ENCODE results near the gene ZNF559. TPM values are rescaled to one million over a fixed set of nuclear protein-coding genes. Genes with fewer than 3 reads are reported as not detected.

The ZNF559 gene
- total and polyA plus RNA-seq, 2 donors from 2014 or later = 19.5 to 28.5 TPM

GRCh38 chr19:9295411-9295849 lies 28.5 kb upstream of the ZNF559 start:
- H3K9ac ChIP-seq (ENCODE audit: low read length in 3 of 3) = no peak overlapping the region
- H3K27ac ChIP-seq (ENCODE audit: low read depth in 2 of 2, low read length in 2 of 2) = no peak overlapping the region
- intact Hi-C loops (cut with DNase I) = no loop called here
- TF ChIP-seq CTCF (IDR thresholded peaks at IDR 0.05; ENCODE audit: borderline replicate concordance, extremely low read depth, insufficient read depth) = no peak
- H3K4me3 ChIP-seq (ENCODE audit: low read length in 3 of 3) = peak overlapping the region in 1 of 3 donors; percentile 9
- no peak for FAIRE-seq
- H3K27me3 ChIP-seq (ENCODE audit: control insufficient read depth, insufficient read depth, low read length) = no peaks in the 10 kb centered on the region
- peaks cover 20 to 49% (median 33%) of the 10 kb centered on the region in 3 donors for H3K36me3 ChIP-seq (ENCODE audit: control insufficient read depth in 2 of 3, insufficient read depth in 3 of 3, low read length in 3 of 3)
- DNase-seq = no peak
- no peaks in the 10 kb centered on the region for H3K4me1 ChIP-seq (ENCODE audit: control insufficient read depth in 2 of 3, insufficient read depth in 2 of 3, low read depth in 1 of 3, low read length in 3 of 3)
- H3K9me3 ChIP-seq (ENCODE audit: control insufficient read depth in 2 of 3, insufficient read depth in 1 of 3, low read length in 3 of 3) = peaks cover 15 to 68% (median 39%) of the 10 kb centered on the region in 3 donors

GRCh38 chr19:9296336-9296735 lies 27.6 kb upstream of the ZNF559 start:
- no peaks in the 10 kb centered on the region for H3K27me3 ChIP-seq (ENCODE audit: control insufficient read depth, insufficient read depth, low read length)
- DNase-seq = no peak
- intact Hi-C loops (cut with DNase I) = no loop called here
- no peak overlapping the region for H3K27ac ChIP-seq (ENCODE audit: low read depth in 2 of 2, low read length in 2 of 2)
- no peaks in the 10 kb centered on the region for H3K4me1 ChIP-seq (ENCODE audit: control insufficient read depth in 2 of 3, insufficient read depth in 2 of 3, low read depth in 1 of 3, low read length in 3 of 3)
- H3K9ac ChIP-seq (ENCODE audit: low read length in 3 of 3) = no peak overlapping the region
- peaks cover 15 to 74% (median 39%) of the 10 kb centered on the region in 3 donors for H3K9me3 ChIP-seq (ENCODE audit: control insufficient read depth in 2 of 3, insufficient read depth in 1 of 3, low read length in 3 of 3)
- FAIRE-seq = no peak
- peaks cover 28 to 58% (median 41%) of the 10 kb centered on the region in 3 donors for H3K36me3 ChIP-seq (ENCODE audit: control insufficient read depth in 2 of 3, insufficient read depth in 3 of 3, low read length in 3 of 3)
- H3K4me3 ChIP-seq (ENCODE audit: low read length in 3 of 3) = peak overlapping the region in 1 of 3 donors; percentile 9
- TF ChIP-seq CTCF (IDR thresholded peaks at IDR 0.05; ENCODE audit: borderline replicate concordance, extremely low read depth, insufficient read depth) = no peak

- peaks cover 0 to 20% (median 0%) of the 10 kb centered on the region in 3 donors for H3K9me3 ChIP-seq (ENCODE audit: control insufficient read depth in 2 of 3, insufficient read depth in 1 of 3, low read length in 3 of 3)
- FAIRE-seq (no peak), DNase-seq (no peak)
- peaks cover 9 to 18% (median 11%) of the 10 kb centered on the region in 3 donors for H3K36me3 ChIP-seq (ENCODE audit: control insufficient read depth in 2 of 3, insufficient read depth in 3 of 3, low read length in 3 of 3)
- peaks cover 0 to 4% (median 2%) of the 10 kb centered on the region in 3 donors for H3K4me1 ChIP-seq (ENCODE audit: control insufficient read depth in 2 of 3, insufficient read depth in 2 of 3, low read depth in 1 of 3, low read length in 3 of 3)
- H3K27me3 ChIP-seq (ENCODE audit: control insufficient read depth, insufficient read depth, low read length) = no peaks in the 10 kb centered on the region
- H3K27ac ChIP-seq (ENCODE audit: low read depth in 2 of 2, low read length in 2 of 2) = no peak overlapping the region
- H3K9ac ChIP-seq (ENCODE audit: low read length in 3 of 3) = no peak overlapping the region
- TF ChIP-seq CTCF (IDR thresholded peaks at IDR 0.05; ENCODE audit: borderline replicate concordance, extremely low read depth, insufficient read depth) = no peak
- no peak overlapping the region for H3K4me3 ChIP-seq (ENCODE audit: low read length in 3 of 3)
- intact Hi-C loops (cut with DNase I) = no loop called here
These were observed 17.5 kb upstream of the ZNF559 start for GRCh38 chr19:9306443-9306842.

Data from kidney (tissue), 14 donors.